ENCODE results near the gene DRD2. TPM values are rescaled to one million over a fixed set of nuclear protein-coding genes. Genes with fewer than 3 reads are reported as not detected.

DRD2 gene
- total and polyA plus RNA-seq, 12 donors, result 0.23 to 13.8 (median 5.3) TPM; not detected in 3

DNA sequence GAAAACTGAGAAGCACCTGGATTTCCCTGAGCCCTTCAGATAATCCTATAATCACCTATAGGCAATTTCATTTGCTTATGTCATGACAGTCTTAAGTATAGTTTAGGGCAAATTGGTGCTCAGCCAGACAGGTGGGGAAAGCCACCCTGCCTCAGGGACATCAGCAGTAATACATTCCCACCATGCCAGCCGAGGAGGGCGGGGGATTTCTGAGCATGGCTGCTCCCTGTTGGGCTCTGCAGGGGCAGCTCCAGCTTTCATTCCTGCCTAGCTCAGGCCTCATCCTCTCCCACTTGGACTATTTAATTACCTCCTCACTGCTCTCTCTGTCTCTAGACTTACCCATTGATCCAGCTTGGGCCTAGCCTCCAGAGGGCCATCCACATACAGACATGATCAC, 9.0 kb upstream of the DRD2 start:
- no peak for DNase-seq
- 83 to 93% (median 88%) methylated on average over 2 of the region's 2 CpGs for whole genome bisulfite sequencing, 4 donors
- intact Hi-C loops (cut with DNase I), result no loop called here
- H3K36me3 ChIP-seq (replicated peaks in 1 of 2), result no peaks in the 10 kb centered on the region
- no peak for TF ChIP-seq POLR2A (IDR thresholded peaks at IDR 0.05)
- TF ChIP-seq, protein P1, sequence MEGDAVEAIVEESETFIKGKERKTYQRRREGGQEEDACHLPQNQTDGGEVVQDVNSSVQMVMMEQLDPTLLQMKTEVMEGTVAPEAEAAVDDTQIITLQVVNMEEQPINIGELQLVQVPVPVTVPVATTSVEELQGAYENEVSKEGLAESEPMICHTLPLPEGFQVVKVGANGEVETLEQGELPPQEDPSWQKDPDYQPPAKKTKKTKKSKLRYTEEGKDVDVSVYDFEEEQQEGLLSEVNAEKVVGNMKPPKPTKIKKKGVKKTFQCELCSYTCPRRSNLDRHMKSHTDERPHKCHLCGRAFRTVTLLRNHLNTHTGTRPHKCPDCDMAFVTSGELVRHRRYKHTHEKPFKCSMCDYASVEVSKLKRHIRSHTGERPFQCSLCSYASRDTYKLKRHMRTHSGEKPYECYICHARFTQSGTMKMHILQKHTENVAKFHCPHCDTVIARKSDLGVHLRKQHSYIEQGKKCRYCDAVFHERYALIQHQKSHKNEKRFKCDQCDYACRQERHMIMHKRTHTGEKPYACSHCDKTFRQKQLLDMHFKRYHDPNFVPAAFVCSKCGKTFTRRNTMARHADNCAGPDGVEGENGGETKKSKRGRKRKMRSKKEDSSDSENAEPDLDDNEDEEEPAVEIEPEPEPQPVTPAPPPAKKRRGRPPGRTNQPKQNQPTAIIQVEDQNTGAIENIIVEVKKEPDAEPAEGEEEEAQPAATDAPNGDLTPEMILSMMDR (IDR thresholded peaks at IDR 0.05), result no peak
- H3K27me3 ChIP-seq, result peaks cover 5% of the 10 kb centered on the region
- no peak overlapping the region for H3K4me3 ChIP-seq
- H3K27ac ChIP-seq, result no peak overlapping the region
- H3K4me1 ChIP-seq (replicated peaks in 1 of 2), result no peaks in the 10 kb centered on the region
- no peaks in the 10 kb centered on the region for H3K9me3 ChIP-seq (replicated peaks in 1 of 3)

DNA sequence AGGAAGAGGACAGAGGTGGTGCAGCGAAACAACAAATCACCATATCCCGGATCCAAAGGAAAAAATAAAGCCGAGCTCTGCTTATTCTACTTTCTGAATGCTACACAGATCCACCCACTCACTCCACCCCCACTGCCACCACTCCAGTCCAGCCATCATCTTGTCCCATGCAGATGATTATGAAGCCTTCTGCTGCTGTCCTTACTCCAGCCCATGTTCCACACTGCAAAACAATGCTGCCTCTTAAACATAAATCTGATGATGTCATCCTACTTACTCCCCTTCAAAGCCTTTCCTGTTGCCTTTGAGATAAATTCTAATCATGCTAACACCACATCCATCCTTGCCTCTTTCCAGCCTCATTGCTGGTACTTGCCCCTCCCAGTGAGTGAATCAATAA, 6.5 kb upstream of the DRD2 start:
- H3K9me3 ChIP-seq (replicated peaks in 1 of 3), result no peaks in the 10 kb centered on the region
- peaks cover 26% of the 10 kb centered on the region for H3K27me3 ChIP-seq
- intact Hi-C loops (cut with DNase I), result no loop called here
- no peak overlapping the region for H3K27ac ChIP-seq
- H3K4me3 ChIP-seq, result no peak overlapping the region
- H3K4me1 ChIP-seq (replicated peaks in 1 of 2), result no peaks in the 10 kb centered on the region
- TF ChIP-seq, protein P1 (IDR thresholded peaks at IDR 0.05), result no peak
- TF ChIP-seq POLR2A (IDR thresholded peaks at IDR 0.05), result no peak
- no peak for DNase-seq
- WGBS, 4 donors, result 61 to 76% (median 69%) methylated on average over 2 to 3 of the region's 3 CpGs
- H3K36me3 ChIP-seq (replicated peaks in 1 of 2), result no peaks in the 10 kb centered on the region

DNA sequence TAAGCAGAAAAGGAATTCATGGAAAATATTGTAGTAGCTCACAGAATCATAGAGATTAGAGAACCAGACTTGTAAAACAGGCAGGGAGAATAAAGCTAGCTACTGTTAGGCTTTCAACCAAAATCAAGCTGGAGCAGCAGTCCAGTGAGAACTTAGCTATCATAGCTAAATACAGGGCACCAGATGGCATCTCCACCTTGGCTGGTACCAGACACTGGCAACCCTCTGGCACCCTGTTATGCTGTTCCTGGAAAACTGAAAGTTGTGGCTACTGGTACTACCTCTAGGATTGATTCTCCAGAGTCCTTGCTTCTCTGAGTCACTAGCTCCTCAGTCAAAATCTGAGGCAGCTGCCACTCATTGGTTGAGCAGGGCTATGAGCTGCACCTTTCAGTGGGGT, 6.0 kb upstream of the DRD2 start:
- no peak for DNase-seq
- Histone ChIP-seq H3K9me3 (replicated peaks in 1 of 3) (no peaks in the 10 kb centered on the region), H3K36me3 (replicated peaks in 1 of 2) (no peaks in the 10 kb centered on the region), H3K27ac (no peak overlapping the region), H3K27me3 (peaks cover 30% of the 10 kb centered on the region), H3K4me1 (replicated peaks in 1 of 2) (no peaks in the 10 kb centered on the region), H3K4me3 (no peak overlapping the region)
- no peak for TF ChIP-seq POLR2A (IDR thresholded peaks at IDR 0.05)
- TF ChIP-seq, protein P1 (IDR thresholded peaks at IDR 0.05), result no peak
- intact Hi-C loops (cut with DNase I), result no loop called here

DNA sequence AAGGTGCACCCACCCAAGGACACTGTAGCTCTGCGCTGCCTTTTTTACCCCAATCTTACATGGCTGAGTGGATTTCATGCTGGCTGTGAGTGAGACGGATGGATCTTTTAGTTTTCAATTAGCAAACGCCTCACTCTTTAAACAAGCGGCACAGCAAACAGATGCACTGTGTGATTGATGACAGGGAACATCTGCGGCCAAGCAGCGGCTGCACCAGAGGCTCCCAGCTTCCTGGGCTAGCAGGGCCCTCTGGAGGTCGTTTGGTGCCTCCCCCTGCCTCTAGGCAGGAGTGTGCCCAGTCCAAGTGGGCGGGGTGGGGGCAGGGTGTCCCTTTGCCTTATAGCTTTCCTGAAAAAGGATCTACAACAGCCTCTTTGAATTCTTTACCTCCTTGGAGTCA, 2.1 kb upstream of the DRD2 start:
- peaks cover 37% of the 10 kb centered on the region for H3K27me3 ChIP-seq
- intact Hi-C loops (cut with DNase I), result no loop called here

More for the DNA sequence above, 2.1 kb upstream of the DRD2 start:
- Histone ChIP-seq H3K36me3 (replicated peaks in 1 of 2) (no peaks in the 10 kb centered on the region), H3K9me3 (replicated peaks in 1 of 3) (no peaks in the 10 kb centered on the region), H3K4me3 (no peak overlapping the region), H3K27ac (no peak overlapping the region), H3K4me1 (replicated peaks in 1 of 2) (peaks cover 0 to 5% of the 10 kb centered on the region in 2 donors)
- DNase-seq, result peak in 1 of 7 donors; percentile 72
- TF ChIP-seq, protein P1 (IDR thresholded peaks at IDR 0.05), result no peak
- no peak for TF ChIP-seq POLR2A (IDR thresholded peaks at IDR 0.05)
- WGBS, 4 donors, result 12 to 15% (median 14%) methylated on average over 7 to 8 of the region's 8 CpGs
